KMS-11 (cell line): Measurements from ENCODE around the gene ALS2CL.

Experiments used
- H2AFZ ChIP-seq: fragments of 200-600 bp; sonication (generic); 2 replicates; pipeline ENCODE4 v1.6.1; 2016; ENCODE audit warnings: antibody characterized with exemption, mixed run types, low read depth
- H3K27ac ChIP-seq: fragments of 200-600 bp; sonication (generic); 2 replicates; pipeline ENCODE4 v1.6.1; 2016; ENCODE audit warnings: mild to moderate bottlenecking, mixed run types
- H3K27me3 ChIP-seq: fragments of 200-600 bp; sonication (generic); 2 replicates; pipeline ENCODE4 v1.6.1; 2017; ENCODE audit warnings: mild to moderate bottlenecking, low read depth, mixed run types, moderate library complexity; ENCODE audit not compliant: insufficient read depth
- H3K36me3 ChIP-seq: fragments of 200-600 bp; sonication (generic); 2 replicates; pipeline ENCODE4 v1.6.1; 2017; ENCODE audit warnings: mild to moderate bottlenecking, mixed run types; ENCODE audit not compliant: insufficient read depth
- H3K4me1 ChIP-seq: fragments of 200-600 bp; sonication (generic); 2 replicates; pipeline ENCODE4 v1.6.1; 2016; ENCODE audit warnings: mild to moderate bottlenecking, low read depth, mixed run types; ENCODE audit not compliant: poor library complexity, severe bottlenecking
- H3K4me2 ChIP-seq: fragments of 200-600 bp; sonication (generic); 2 replicates; pipeline ENCODE4 v1.7.0; 2016; ENCODE audit warnings: mild to moderate bottlenecking, mixed run types
- H3K4me3 ChIP-seq: fragments of 200-600 bp; sonication (generic); IDR thresholded peaks from 2 replicates; pipeline ENCODE4 v1.6.1; 2017; ENCODE audit warnings: low read depth, low read length, mixed read lengths; ENCODE audit not compliant: insufficient read depth
- H3K79me2 ChIP-seq: fragments of 200-600 bp; sonication (generic); 2 replicates; pipeline ENCODE4 v1.6.1; 2016; ENCODE audit warnings: low read depth, mixed run types; ENCODE audit not compliant: insufficient read depth
- H3K9ac ChIP-seq: fragments of 200-600 bp; sonication (generic); 2 replicates; pipeline ENCODE4 v1.6.1; 2016; ENCODE audit warnings: mild to moderate bottlenecking, mixed run types
- H4K20me1 ChIP-seq: fragments of 200-600 bp; sonication (generic); 2 replicates; pipeline ENCODE4 v1.6.1; 2016; ENCODE audit warnings: mild to moderate bottlenecking, mixed run types; ENCODE audit not compliant: insufficient read depth
- TF ChIP-seq, protein P1 (sequence below): fragments of 200-600 bp; sonication (generic); conservative IDR thresholded peaks from 2 replicates; pipeline ENCODE4 v1.6.1; 2017; ENCODE audit warnings: low read depth, mild to moderate bottlenecking, antibody characterized with exemption, low read length, moderate library complexity, mixed read lengths

The ALS2CL gene

DNA sequence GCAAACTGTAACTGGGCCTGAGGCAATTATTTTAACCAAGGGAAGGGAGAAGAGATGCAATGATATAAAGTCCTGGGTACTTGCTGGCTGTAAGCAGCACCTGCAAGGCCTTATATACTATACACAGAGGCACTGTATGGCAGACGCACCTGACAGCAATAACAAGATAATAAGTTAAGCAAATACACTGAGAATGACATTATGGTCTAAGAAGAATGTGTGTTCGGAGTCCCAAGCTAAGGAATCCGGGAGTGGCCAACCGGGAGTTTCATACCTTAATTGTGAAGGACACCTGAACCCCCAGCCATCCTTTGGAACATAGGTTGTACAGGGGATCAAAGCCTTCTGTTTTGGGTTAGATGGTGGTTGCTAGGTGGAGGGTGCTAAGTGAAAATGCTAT lies 67.4 kb downstream of the ALS2CL start:
- H3K36me3 ChIP-seq, result no peaks in the 10 kb centered on the region
- no peak overlapping the region for H3K9ac ChIP-seq
- no peak overlapping the region for H3K4me2 ChIP-seq
- no peaks in the 10 kb centered on the region for H4K20me1 ChIP-seq
- no peaks in the 10 kb centered on the region for H3K79me2 ChIP-seq
- no peaks in the 10 kb centered on the region for H3K27me3 ChIP-seq
- H3K27ac ChIP-seq, result no peak overlapping the region
- H2AFZ ChIP-seq, result no peak overlapping the region
- no peak overlapping the region for H3K4me3 ChIP-seq
- TF ChIP-seq, protein P1, sequence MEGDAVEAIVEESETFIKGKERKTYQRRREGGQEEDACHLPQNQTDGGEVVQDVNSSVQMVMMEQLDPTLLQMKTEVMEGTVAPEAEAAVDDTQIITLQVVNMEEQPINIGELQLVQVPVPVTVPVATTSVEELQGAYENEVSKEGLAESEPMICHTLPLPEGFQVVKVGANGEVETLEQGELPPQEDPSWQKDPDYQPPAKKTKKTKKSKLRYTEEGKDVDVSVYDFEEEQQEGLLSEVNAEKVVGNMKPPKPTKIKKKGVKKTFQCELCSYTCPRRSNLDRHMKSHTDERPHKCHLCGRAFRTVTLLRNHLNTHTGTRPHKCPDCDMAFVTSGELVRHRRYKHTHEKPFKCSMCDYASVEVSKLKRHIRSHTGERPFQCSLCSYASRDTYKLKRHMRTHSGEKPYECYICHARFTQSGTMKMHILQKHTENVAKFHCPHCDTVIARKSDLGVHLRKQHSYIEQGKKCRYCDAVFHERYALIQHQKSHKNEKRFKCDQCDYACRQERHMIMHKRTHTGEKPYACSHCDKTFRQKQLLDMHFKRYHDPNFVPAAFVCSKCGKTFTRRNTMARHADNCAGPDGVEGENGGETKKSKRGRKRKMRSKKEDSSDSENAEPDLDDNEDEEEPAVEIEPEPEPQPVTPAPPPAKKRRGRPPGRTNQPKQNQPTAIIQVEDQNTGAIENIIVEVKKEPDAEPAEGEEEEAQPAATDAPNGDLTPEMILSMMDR, result no peak
- no peaks in the 10 kb centered on the region for H3K4me1 ChIP-seq

- Histone ChIP-seq H3K4me1 (no peaks in the 10 kb centered on the region), H3K9ac (no peak overlapping the region), H3K27me3 (no peaks in the 10 kb centered on the region), H2AFZ (no peak overlapping the region), H3K36me3 (no peaks in the 10 kb centered on the region), H4K20me1 (no peaks in the 10 kb centered on the region), H3K27ac (no peak overlapping the region), H3K4me3 (no peak overlapping the region), H3K79me2 (no peaks in the 10 kb centered on the region), H3K4me2 (no peak overlapping the region)
- TF ChIP-seq, protein P1, result no peak
Observed at GRCh38 chr3:46624975-46625490, 68.4 kb downstream of the ALS2CL start.

DNA sequence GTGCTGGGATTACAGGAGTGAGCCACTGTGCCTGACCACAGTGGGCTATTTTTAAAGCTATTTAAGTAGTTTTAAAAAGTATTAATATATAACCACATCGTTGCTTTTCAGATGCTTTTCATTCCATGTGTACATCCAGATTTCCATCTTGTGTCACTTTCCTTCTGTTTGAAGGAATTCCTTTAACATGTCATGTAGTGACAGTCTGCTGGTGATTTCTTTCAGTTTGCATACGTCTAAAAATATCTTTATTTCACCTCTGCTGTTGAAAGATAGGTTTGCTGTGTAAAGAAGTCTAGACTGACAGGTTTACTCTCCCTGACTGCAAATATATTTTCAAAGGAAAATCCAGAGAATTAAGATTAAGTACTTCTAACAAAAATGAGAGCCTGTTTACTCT lies 68.9 kb downstream of the ALS2CL start:
- Histone ChIP-seq H4K20me1 (no peaks in the 10 kb centered on the region), H3K9ac (no peak overlapping the region), H3K79me2 (no peaks in the 10 kb centered on the region), H3K4me2 (no peak overlapping the region), H2AFZ (no peak overlapping the region), H3K27me3 (no peaks in the 10 kb centered on the region), H3K36me3 (no peaks in the 10 kb centered on the region), H3K4me1 (no peaks in the 10 kb centered on the region), H3K27ac (no peak overlapping the region), H3K4me3 (no peak overlapping the region)
- TF ChIP-seq, protein P1, result no peak

- H3K27ac ChIP-seq, result no peak overlapping the region
- H3K27me3 ChIP-seq, result no peaks in the 10 kb centered on the region
- no peaks in the 10 kb centered on the region for H3K79me2 ChIP-seq
- H3K4me2 ChIP-seq, result no peak overlapping the region
- no peak overlapping the region for H3K4me3 ChIP-seq
- H2AFZ ChIP-seq, result no peak overlapping the region
- H3K36me3 ChIP-seq, result no peaks in the 10 kb centered on the region
- H3K4me1 ChIP-seq, result no peaks in the 10 kb centered on the region
- H3K9ac ChIP-seq, result no peak overlapping the region
- H4K20me1 ChIP-seq, result no peaks in the 10 kb centered on the region
- TF ChIP-seq, protein P1, result no peak
Observed at GRCh38 chr3:46619845-46620778, 73.4 kb downstream of the ALS2CL start.
